ENCODE results near the gene ULK4.
"Not testable (repeated sequence)": the region's sequence is repeated elsewhere in the genome, so short reads cannot be mapped to it uniquely, and the experiment has no call there.

ULK4 gene

DNA sequence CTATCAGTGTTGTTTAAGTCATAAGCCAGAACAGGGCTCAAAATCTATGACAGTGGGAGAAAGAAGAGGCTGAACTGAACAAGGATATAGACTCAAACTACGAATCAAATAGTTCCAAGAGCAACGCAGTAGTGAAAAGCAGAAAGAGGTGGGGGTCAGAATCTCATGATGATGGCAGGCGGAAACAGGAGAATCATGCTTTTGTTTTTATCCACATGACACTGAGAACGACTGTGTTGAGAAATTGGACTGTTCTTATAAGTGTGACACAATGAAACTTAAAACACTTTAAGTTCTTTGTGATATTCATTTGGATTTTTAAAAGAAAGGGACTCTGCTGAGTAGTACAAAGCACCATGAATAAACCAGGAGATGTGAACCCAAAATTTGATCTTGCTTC lies 309.4 kb downstream of the ULK4 start:
- in situ Hi-C loops (cut with HindIII; ENCODE audit: low sequenced_read_pairs): no loop called here

DNA sequence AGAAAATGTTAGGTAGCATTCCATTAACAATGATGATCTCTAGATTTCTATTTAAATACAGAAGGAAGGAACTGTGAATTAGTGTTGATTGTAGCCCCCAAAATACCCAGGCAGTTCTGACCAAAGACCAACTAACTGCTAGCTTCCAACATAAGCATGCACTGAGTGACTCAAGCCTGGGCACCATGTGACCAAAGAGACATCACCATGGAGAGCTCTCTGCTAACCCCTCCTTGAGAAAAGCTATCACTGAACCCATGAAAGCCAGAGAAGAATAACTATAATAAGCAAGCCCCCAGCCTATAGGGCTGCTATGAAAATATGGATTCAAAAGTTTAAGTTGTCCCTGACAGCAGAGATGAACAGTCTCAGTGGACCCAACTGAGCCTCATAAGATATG lies 310.2 kb downstream of the ULK4 start:
- in situ Hi-C loops (cut with HindIII; ENCODE audit: low sequenced_read_pairs): no loop called here

DNA sequence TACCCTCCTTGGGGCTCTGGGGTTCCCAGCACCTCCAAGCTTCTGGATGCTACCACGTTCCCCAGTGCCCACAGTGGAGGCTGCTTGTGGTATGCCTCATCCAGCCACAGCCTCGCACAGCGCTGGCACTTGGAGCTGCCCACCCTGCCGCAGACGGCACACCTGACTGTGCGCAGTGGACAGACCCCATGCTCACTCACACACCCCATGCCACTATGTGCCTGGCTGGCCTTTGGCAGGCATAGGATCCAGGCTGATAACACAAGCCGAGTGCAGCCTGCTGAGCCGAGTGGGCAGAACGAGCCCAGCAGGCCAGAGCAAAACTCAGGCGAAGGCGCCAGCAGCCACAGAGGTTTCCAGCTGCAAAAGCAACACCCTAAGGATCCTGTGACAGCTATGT lies 311.5 kb downstream of the ULK4 start:
- in situ Hi-C loops (cut with HindIII; ENCODE audit: low sequenced_read_pairs): no loop called here

- in situ Hi-C loops (cut with HindIII; ENCODE audit: low sequenced_read_pairs): no loop called here
Observed at GRCh38 chr3:41649129-41649739, 312.7 kb downstream of the ULK4 start.

- in situ Hi-C loops (cut with HindIII; ENCODE audit: low sequenced_read_pairs): not testable (repeated sequence)
Observed at GRCh38 chr3:41647730-41648129, 314.2 kb downstream of the ULK4 start.

DNA sequence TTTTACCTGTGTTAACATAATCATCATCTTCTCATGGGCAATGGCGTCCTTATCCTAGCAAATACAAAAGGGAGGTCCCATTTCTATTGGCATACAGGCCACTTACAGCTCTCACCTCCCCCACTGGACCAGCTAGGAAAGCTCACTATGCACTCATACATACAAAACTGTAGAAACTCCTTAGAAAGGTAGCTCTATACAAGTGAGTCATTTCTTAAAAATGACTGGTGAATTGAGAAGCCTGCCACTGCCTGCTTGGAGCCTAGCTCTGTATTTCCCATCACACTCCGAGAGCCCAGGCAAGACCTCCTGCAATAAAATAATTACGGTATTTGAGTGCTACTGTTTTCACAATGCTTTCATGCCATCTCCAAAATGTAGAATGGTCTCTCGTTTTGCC lies 321.8 kb downstream of the ULK4 start:
- in situ Hi-C loops (cut with HindIII; ENCODE audit: low sequenced_read_pairs): no loop called here

DNA sequence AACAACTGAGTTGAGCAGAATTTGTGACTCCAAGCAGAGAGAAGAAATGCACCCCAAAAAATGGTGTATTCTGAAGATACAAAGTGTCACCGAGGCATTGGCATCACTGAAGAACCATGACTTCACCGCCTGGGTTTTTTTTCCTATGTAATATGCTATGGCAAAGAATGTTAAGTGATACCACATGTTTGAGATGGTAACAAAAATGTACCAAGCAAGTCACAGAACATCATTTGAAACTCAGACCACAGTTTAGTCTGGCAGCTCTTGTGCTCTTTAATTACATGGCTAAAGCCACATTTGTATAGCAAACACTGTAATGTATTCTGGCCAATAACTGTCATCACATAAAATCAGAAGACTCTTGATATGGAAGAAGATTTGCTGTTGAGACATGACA lies 323.5 kb downstream of the ULK4 start:
- in situ Hi-C loops (cut with HindIII; ENCODE audit: low sequenced_read_pairs): no loop called here

GRCh38 chr3:41632700-41633099 lies 329.2 kb downstream of the ULK4 start:
- in situ Hi-C loops (cut with HindIII; ENCODE audit: low sequenced_read_pairs): no loop called here

GRCh38 chr3:41630708-41631107 lies 331.2 kb downstream of the ULK4 start:
- in situ Hi-C loops (cut with HindIII; ENCODE audit: low sequenced_read_pairs): no loop called here

- in situ Hi-C loops (cut with HindIII; ENCODE audit: low sequenced_read_pairs): no loop called here
Observed at GRCh38 chr3:41629986-41630385, 331.9 kb downstream of the ULK4 start.

- in situ Hi-C loops (cut with HindIII; ENCODE audit: low sequenced_read_pairs): no loop called here
Observed at GRCh38 chr3:41629072-41629471, 332.8 kb downstream of the ULK4 start.

- in situ Hi-C loops (cut with HindIII; ENCODE audit: low sequenced_read_pairs): no loop called here
Observed at GRCh38 chr3:41627477-41628087, 334.3 kb downstream of the ULK4 start.

DNA sequence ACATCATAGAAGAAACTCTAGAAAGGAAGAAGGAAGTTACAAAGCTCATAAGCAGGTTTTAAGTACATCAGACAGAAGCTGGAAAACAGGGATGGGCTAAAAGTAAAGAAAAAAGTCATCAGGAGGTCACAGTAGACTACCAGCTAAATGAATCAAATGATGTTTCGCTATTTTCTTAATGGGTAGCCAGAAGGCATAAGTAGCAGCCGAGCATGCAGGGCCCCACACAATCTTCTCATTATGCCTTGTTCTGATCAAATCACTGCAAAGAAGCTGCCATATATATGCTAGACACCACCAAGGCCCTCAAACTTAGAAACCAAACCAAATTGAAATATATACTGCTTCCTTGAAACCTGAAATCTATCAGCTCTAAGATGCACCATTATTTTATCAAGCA lies 349.1 kb downstream of the ULK4 start:
- in situ Hi-C loops (cut with HindIII; ENCODE audit: low sequenced_read_pairs): no loop called here

- in situ Hi-C loops (cut with HindIII; ENCODE audit: low sequenced_read_pairs): no loop called here
Observed at GRCh38 chr3:41611008-41611407, 350.9 kb downstream of the ULK4 start.

DNA sequence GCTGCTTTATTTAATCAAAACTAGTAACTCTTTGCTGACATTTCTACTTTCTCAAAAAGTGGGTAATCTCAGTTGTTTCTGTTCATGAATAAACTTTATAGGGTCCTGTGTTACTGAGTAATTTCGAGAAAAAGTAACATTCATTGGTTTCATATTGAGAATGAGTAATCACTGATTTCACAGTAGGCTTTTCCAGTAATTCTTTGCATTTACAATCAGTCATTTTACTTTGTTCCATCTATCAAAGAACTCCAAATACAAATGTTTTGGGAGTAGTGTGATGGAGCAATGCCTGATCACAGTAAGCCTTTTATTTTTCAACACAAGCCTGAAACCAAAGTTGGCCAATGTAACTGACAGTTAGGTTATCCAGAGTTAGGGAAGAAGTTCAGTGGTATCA lies 353.6 kb downstream of the ULK4 start:
- in situ Hi-C loops (cut with HindIII; ENCODE audit: low sequenced_read_pairs): no loop called here

GRCh38 chr3:41603807-41604206 lies 358.1 kb downstream of the ULK4 start:
- in situ Hi-C loops (cut with HindIII; ENCODE audit: low sequenced_read_pairs): no loop called here

GRCh38 chr3:41602121-41602520 lies 359.8 kb downstream of the ULK4 start:
- in situ Hi-C loops (cut with HindIII; ENCODE audit: low sequenced_read_pairs): no loop called here

DNA sequence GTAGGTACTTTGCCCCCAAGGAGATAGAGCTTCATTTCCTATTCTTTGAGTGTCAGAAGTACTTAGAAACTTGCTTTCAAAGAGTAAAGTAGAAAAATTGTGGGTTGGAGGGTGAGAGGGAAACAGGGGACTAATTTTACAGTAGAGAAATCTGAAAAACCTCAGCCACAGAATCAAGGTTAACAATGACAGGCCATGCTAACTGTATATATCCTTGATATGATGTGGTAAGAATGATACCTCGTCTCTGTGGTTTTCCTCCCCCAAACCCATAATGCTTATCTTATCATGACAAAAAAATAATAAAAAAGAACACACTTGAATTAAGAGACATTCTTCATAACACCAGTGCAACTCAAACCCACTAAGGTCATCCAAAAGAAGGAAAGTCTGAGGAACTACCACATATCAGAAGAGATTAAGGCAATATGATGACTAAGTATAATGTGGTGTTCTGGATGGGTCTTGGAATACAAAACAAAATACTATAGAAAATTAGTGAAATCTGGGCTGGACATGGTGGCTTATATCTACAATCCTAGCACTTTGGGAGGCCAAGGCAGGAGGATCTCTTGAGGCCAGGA lies 360.4 kb downstream of the ULK4 start:
- in situ Hi-C loops (cut with HindIII; ENCODE audit: low sequenced_read_pairs): no loop called here

GRCh38 chr3:41600616-41601015 lies 361.3 kb downstream of the ULK4 start:
- in situ Hi-C loops (cut with HindIII; ENCODE audit: low sequenced_read_pairs): no loop called here

DNA sequence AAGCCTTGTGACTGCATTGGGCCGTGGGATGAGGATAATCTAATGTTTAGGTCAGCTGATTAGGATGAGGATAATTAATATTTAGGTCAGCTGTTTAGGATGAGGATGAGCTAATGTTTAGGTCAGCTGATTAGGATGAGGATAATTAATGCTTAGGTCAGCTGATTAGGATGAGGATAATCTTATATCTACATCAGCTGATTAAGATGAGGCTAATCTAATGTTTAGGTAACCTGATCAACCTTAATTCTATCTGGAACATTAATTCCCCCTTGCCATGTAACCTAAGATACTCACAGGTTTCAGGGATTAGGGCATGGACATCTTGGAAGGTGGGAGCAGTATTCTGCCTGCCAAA lies 362.8 kb downstream of the ULK4 start:
- in situ Hi-C loops (cut with HindIII; ENCODE audit: low sequenced_read_pairs): no loop called here

- in situ Hi-C loops (cut with HindIII; ENCODE audit: low sequenced_read_pairs): no loop called here
Observed at GRCh38 chr3:41598402-41599126, 363.3 kb downstream of the ULK4 start.

DNA sequence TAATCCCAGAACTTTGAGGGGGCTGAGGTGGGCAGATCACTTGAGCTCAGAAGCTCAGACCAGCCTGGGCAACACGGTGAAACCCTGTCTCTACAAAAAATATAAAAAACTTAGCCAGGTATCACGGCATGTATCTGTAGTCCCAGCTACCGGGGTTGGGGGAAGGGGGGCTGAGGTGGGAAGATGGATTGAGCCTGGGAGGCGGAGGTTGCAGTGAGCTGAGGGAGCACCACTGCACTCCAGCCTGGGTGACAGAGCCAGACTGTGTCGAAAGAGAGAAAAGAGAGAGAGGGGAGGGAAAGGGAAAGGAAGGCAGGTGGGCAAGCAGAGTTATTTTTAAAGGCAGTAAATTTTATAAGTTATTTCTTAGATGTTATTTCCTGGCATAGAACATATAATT lies 368.1 kb downstream of the ULK4 start:
- in situ Hi-C loops (cut with HindIII; ENCODE audit: low sequenced_read_pairs): no loop called here

All from endothelial cell of hepatic sinusoid (primary cell).